Trophoblast cell (in vitro differentiated cells and primary cell): ENCODE data around the gene IL10.

Experiments
- DNase-seq, 2 donors: peaks; one replicate each; pipeline ENCODE4 v3.0.0-alpha.2; 2016
- H2AFZ ChIP-seq: 2 replicates; pipeline ENCODE4 v1.6.1; 2013; ENCODE audit warnings: low read length, moderate library complexity, mild to moderate bottlenecking; ENCODE audit not compliant: insufficient read depth, poor library complexity
- H2AK5ac ChIP-seq: 2 replicates; pipeline ENCODE4 v1.6.1; 2013; ENCODE audit warnings: mild to moderate bottlenecking, low read length
- H2BK120ac ChIP-seq: 2 replicates; pipeline ENCODE4 v1.6.1; 2013; ENCODE audit warnings: low read length, mild to moderate bottlenecking, moderate library complexity; ENCODE audit not compliant: insufficient read depth, poor library complexity
- H2BK12ac ChIP-seq: 2 replicates; pipeline ENCODE4 v1.6.1; 2013; ENCODE audit warnings: mild to moderate bottlenecking, low read length, moderate library complexity
- H2BK5ac ChIP-seq: 2 replicates; pipeline ENCODE4 v1.6.1; 2013; ENCODE audit warnings: low read length, low read depth, moderate library complexity, mild to moderate bottlenecking; ENCODE audit not compliant: poor library complexity
- H3K14ac ChIP-seq: 2 replicates; pipeline ENCODE4 v1.6.1; 2013; ENCODE audit warnings: mild to moderate bottlenecking, low read length
- H3K18ac ChIP-seq: 2 replicates; pipeline ENCODE4 v1.6.1; 2013; ENCODE audit warnings: mild to moderate bottlenecking, low read length
- H3K23ac ChIP-seq: 2 replicates; pipeline ENCODE4 v1.6.1; 2013; ENCODE audit warnings: low read length
- H3K27ac ChIP-seq: 2 replicates; pipeline ENCODE4 v1.5.1; 2013; ENCODE audit warnings: low read depth, mild to moderate bottlenecking, inconsistent platforms, low read length, moderate library complexity
- H3K27me3 ChIP-seq: 2 replicates; pipeline ENCODE4 v1.6.1; 2013; ENCODE audit warnings: inconsistent platforms, mild to moderate bottlenecking, low read length, moderate library complexity; ENCODE audit not compliant: insufficient read depth
- H3K36me3 ChIP-seq, 2 experiments: 1 replicate in 1 of 2; 2 replicates in 1 of 2; pipeline ENCODE4 v1.6.1; 2013; ENCODE audit warnings: low read length in 2 of 2, mild to moderate bottlenecking in 2 of 2, moderate library complexity in 1 of 2; ENCODE audit not compliant: insufficient read depth in 2 of 2, control insufficient read depth in 1 of 2
- H3K4ac ChIP-seq: 2 replicates; pipeline ENCODE4 v1.6.1; 2013; ENCODE audit warnings: low read depth, mild to moderate bottlenecking, low read length, moderate library complexity
- H3K4me1 ChIP-seq, 2 experiments: 1 replicate in 1 of 2; 2 replicates in 1 of 2; pipeline ENCODE4 v1.6.1; 2013; ENCODE audit warnings: low read length in 2 of 2, mild to moderate bottlenecking in 2 of 2, moderate library complexity in 1 of 2; ENCODE audit not compliant: insufficient read depth in 2 of 2, control insufficient read depth in 1 of 2
- H3K4me2 ChIP-seq: 2 replicates; pipeline ENCODE4 v1.6.1; 2013; ENCODE audit warnings: inconsistent platforms, mild to moderate bottlenecking, low read length, moderate library complexity
- H3K4me3 ChIP-seq: 2 replicates; pipeline ENCODE4 v1.5.1; 2013; ENCODE audit warnings: mild to moderate bottlenecking, low read depth, low read length, inconsistent platforms
- H3K79me1 ChIP-seq: one replicate; pipeline ENCODE4 v1.6.1; 2013; ENCODE audit warnings: low read length
- H3K79me2 ChIP-seq: 2 replicates; pipeline ENCODE4 v1.6.1; 2013; ENCODE audit warnings: low read length, mild to moderate bottlenecking; ENCODE audit not compliant: control insufficient read depth, insufficient read depth, poor library complexity
- H3K9ac ChIP-seq: 2 replicates; pipeline ENCODE4 v1.6.1; 2013; ENCODE audit warnings: mild to moderate bottlenecking, low read length
- H3K9me3 ChIP-seq: 2 replicates; pipeline ENCODE4 v1.6.1; 2013; ENCODE audit warnings: low read depth, mild to moderate bottlenecking, control low read depth, inconsistent platforms, low read length; ENCODE audit not compliant: insufficient read depth
- H4K12ac ChIP-seq: 2 replicates; pipeline ENCODE4 v1.6.1; 2013; ENCODE audit warnings: low read depth, mild to moderate bottlenecking, low read length, moderate library complexity
- H4K8ac ChIP-seq: 2 replicates; pipeline ENCODE4 v1.6.1; 2013; ENCODE audit warnings: low read depth, mild to moderate bottlenecking, low read length, moderate library complexity
- H4K91ac ChIP-seq: one replicate; pipeline ENCODE4 v1.6.1; 2013; ENCODE audit warnings: low read depth, mild to moderate bottlenecking, low read length, moderate library complexity
- WGBS: extraction: QIAGEN DNeasy Blood & Tissue Kit; methylation state at CpG from one replicate; pipeline ENCODE4 v1.1.7; 2013; ENCODE audit warnings: missing lambda C conversion rate; ENCODE audit not compliant: insufficient read length, insufficient coverage; ENCODE audit errors: extremely low coverage; 5-methylcytosine and 5-hydroxymethylcytosine counted together

IL10 gene

GRCh38 chr1:206797534-206798383 lies 25.5 kb upstream of the IL10 start:
- WGBS, result no CpG with 5 or more reads among the region's 8 CpGs
- Histone ChIP-seq H3K79me1 (no peaks in the 10 kb centered on the region), H4K12ac (no peak overlapping the region), H3K79me2 (no peaks in the 10 kb centered on the region), H3K4me2 (no peak overlapping the region), H3K27ac (no peak overlapping the region), H4K91ac (no peak overlapping the region), H2AFZ (no peak overlapping the region), H3K18ac (no peak overlapping the region), H2BK120ac (no peak overlapping the region), H3K4me1 (no peaks in the 10 kb centered on the region), H2BK12ac (no peak overlapping the region), H3K9ac (no peak overlapping the region), H3K4ac (no peak overlapping the region), H3K27me3 (peaks cover 2% of the 10 kb centered on the region), H3K23ac (no peak overlapping the region), H3K4me3 (no peak overlapping the region), H2BK5ac (no peak overlapping the region), H2AK5ac (no peak overlapping the region), H3K14ac (no peak overlapping the region), H4K8ac (no peak overlapping the region), H3K9me3 (peaks cover 1% of the 10 kb centered on the region), H3K36me3 (no peaks in the 10 kb centered on the region)
- peak in 1 of 2 donors; percentile 38 for DNase-seq

DNA sequence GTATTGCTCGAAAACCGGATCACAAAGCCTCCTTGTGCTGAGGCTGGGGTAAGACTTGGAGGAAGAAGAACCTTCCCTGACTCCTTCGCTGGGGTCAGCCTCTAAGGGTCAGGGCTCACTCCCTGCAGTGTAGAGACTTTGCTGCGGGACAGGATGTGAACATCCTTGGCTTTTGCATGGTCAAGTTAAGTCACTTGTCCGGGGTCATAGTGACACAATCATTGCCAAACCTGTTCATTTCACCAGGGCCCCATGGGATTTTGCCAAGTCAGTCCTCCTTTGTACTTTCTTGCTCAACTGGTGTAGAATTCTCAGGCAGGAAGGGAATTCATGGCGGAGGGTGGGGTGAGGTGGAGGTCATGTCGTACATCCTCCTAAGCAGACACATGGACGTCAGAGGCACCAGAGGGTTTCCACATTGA lies 24.7 kb upstream of the IL10 start:
- no peaks in the 10 kb centered on the region for H3K79me1 ChIP-seq
- no peak overlapping the region for H2AK5ac ChIP-seq
- no peak overlapping the region for H3K27ac ChIP-seq
- H4K91ac ChIP-seq, result no peak overlapping the region
- no peak overlapping the region for H2BK5ac ChIP-seq
- no peak overlapping the region for H4K12ac ChIP-seq
- no peak overlapping the region for H4K8ac ChIP-seq
- no peaks in the 10 kb centered on the region for H3K79me2 ChIP-seq
- DNase-seq, result peak in 1 of 2 donors; percentile 48
- no CpG with 5 or more reads among the region's 8 CpGs for WGBS
- H3K4me3 ChIP-seq, result no peak overlapping the region
- H3K27me3 ChIP-seq, result peaks cover 2% of the 10 kb centered on the region
- no peaks in the 10 kb centered on the region for H3K4me1 ChIP-seq
- no peak overlapping the region for H3K4ac ChIP-seq
- no peak overlapping the region for H3K18ac ChIP-seq
- H3K14ac ChIP-seq, result no peak overlapping the region
- no peak overlapping the region for H2BK12ac ChIP-seq
- no peak overlapping the region for H2AFZ ChIP-seq
- H2BK120ac ChIP-seq, result no peak overlapping the region
- H3K4me2 ChIP-seq, result no peak overlapping the region
- H3K9me3 ChIP-seq, result peaks cover 1% of the 10 kb centered on the region
- peak overlapping the region; percentile 15 for H3K9ac ChIP-seq
- no peaks in the 10 kb centered on the region for H3K36me3 ChIP-seq
- peak overlapping the region; percentile 22 for H3K23ac ChIP-seq

- no peak overlapping the region for H2AK5ac ChIP-seq
- H3K14ac ChIP-seq, result no peak overlapping the region
- no peak overlapping the region for H4K8ac ChIP-seq
- no peak overlapping the region for H3K4me3 ChIP-seq
- no peaks in the 10 kb centered on the region for H3K79me2 ChIP-seq
- WGBS, result no CpG with 5 or more reads among the region's 3 CpGs
- H3K36me3 ChIP-seq, result no peaks in the 10 kb centered on the region
- no peaks in the 10 kb centered on the region for H3K4me1 ChIP-seq
- DNase-seq, result no peak
- no peak overlapping the region for H2BK120ac ChIP-seq
- H2BK5ac ChIP-seq, result no peak overlapping the region
- no peak overlapping the region for H2BK12ac ChIP-seq
- H3K4ac ChIP-seq, result no peak overlapping the region
- no peaks in the 10 kb centered on the region for H3K79me1 ChIP-seq
- H3K23ac ChIP-seq, result no peak overlapping the region
- H3K9me3 ChIP-seq, result peaks cover 1% of the 10 kb centered on the region
- H3K9ac ChIP-seq, result no peak overlapping the region
- H3K18ac ChIP-seq, result no peak overlapping the region
- H2AFZ ChIP-seq, result no peak overlapping the region
- no peak overlapping the region for H3K4me2 ChIP-seq
- peaks cover 2% of the 10 kb centered on the region for H3K27me3 ChIP-seq
- H3K27ac ChIP-seq, result no peak overlapping the region
- H4K91ac ChIP-seq, result no peak overlapping the region
- no peak overlapping the region for H4K12ac ChIP-seq
These were observed 23.8 kb upstream of the IL10 start for GRCh38 chr1:206796116-206796515.

GRCh38 chr1:206794294-206794908 lies 22.1 kb upstream of the IL10 start:
- no peak for DNase-seq
- no peak overlapping the region for H2AK5ac ChIP-seq
- no peaks in the 10 kb centered on the region for H3K4me1 ChIP-seq
- H3K9ac ChIP-seq, result no peak overlapping the region
- H3K4ac ChIP-seq, result no peak overlapping the region
- no peak overlapping the region for H2BK120ac ChIP-seq
- no peak overlapping the region for H4K91ac ChIP-seq
- no peak overlapping the region for H4K8ac ChIP-seq
- no peaks in the 10 kb centered on the region for H3K79me2 ChIP-seq
- H3K23ac ChIP-seq, result no peak overlapping the region
- H3K9me3 ChIP-seq, result no peaks in the 10 kb centered on the region
- H3K4me3 ChIP-seq, result no peak overlapping the region
- no peaks in the 10 kb centered on the region for H3K79me1 ChIP-seq
- H3K14ac ChIP-seq, result no peak overlapping the region
- H3K36me3 ChIP-seq, result no peaks in the 10 kb centered on the region
- H3K27ac ChIP-seq, result no peak overlapping the region
- no peak overlapping the region for H4K12ac ChIP-seq
- no peak overlapping the region for H2AFZ ChIP-seq
- WGBS, result no CpG with 5 or more reads among the region's 11 CpGs
- H2BK12ac ChIP-seq, result no peak overlapping the region
- H3K27me3 ChIP-seq, result peaks cover 2% of the 10 kb centered on the region
- H3K18ac ChIP-seq, result no peak overlapping the region
- no peak overlapping the region for H2BK5ac ChIP-seq
- no peak overlapping the region for H3K4me2 ChIP-seq
